ENCODE measurements around the gene RGPD3. TPM values are rescaled to one million over a fixed set of nuclear protein-coding genes. Genes with fewer than 3 reads are reported as not detected.
"Not testable (repeated sequence)": the region's sequence is repeated elsewhere in the genome, so short reads cannot be mapped to it uniquely, and the experiment has no call there.

Gene RGPD3
- 0.08 TPM for polyA plus RNA-seq (ENCODE audit: insufficient read length)

DNA sequence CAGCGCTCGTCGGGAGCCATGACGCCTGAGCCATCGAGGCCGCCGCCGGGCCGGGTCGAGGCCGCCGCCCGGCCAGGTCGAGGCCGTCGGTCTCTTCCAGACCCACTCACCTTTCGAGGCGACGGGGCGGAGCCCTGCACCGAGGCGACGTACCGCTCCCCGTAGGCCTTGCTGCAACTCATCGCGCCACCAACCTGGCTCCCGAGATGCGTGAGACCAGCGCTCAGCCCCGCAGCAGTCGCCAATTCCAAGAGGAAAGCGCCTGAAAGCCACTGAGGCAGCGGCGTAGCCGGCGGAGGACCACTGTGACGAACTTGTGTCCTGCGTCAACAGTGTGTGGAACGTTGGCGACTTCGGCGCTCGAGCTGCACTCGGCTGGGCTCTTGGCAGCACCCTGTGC is at the start of gene RGPD3:
RGPD3 (minus strand) TSS at position 307 of the 400 bp plus-strand sequence; CDS start at position 182, 125 bp downstream.
- DNase-seq (ENCODE audit: low read depth) = not testable (repeated sequence)

- no peak for DNase-seq (ENCODE audit: low read depth)
Observed at GRCh38 chr2:106517329-106517728, 49.1 kb upstream of the RGPD3 start.

- no peak for DNase-seq (ENCODE audit: low read depth)
Observed at GRCh38 chr2:106516864-106517263, 48.7 kb upstream of the RGPD3 start.

GRCh38 chr2:106516436-106516835 is 48.2 kb upstream of the RGPD3 start:
- no peak for DNase-seq (ENCODE audit: low read depth)

DNA sequence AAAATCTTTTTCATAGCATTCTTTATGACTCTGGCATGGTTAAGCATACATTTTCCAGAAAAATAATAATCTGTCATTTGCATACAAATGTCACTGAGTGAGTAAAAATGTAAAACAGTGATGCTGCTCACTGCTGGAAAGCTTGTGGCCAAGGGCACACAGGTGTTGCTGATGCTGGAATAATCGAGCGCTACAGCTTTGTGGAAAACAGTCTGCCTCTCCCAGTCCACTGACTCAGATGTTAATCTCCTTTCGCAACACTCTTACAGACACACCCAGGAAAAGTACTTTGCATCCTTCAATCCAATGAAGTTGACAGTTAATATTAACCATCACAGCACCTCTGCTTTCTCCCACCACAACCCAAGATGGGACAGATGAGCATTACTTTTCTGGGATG is 46.6 kb upstream of the RGPD3 start:
- not testable (repeated sequence) for DNase-seq (ENCODE audit: low read depth)

GRCh38 chr2:106513391-106513790 is 45.2 kb upstream of the RGPD3 start:
- not testable (repeated sequence) for DNase-seq (ENCODE audit: low read depth)

- not testable (repeated sequence) for DNase-seq (ENCODE audit: low read depth)
Observed at GRCh38 chr2:106511934-106512333, 43.7 kb upstream of the RGPD3 start.

DNA sequence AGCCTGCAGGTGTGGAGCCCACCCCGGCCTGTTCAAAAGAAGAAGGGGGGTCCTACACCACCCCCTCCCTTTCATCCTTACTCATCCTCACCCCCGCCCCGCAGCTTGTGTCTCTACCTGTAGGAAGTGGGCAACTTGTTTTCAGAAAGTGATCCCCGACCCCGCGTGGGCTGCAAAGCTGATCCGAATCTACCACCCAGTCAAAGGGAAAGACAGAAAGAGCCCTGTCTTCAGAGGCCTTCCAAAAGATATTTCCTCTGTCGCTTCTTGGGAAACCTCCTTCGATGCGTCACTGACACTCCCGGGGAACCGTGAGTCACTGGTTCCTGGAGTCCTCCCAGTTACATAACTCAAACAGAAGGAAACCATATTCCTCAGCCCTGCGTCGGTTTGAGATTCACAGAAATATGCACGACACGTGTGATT is 43.3 kb upstream of the RGPD3 start:
- DNase-seq (ENCODE audit: low read depth) = peak; percentile 44

GRCh38 chr2:106510791-106511190 is 42.6 kb upstream of the RGPD3 start:
- not testable (repeated sequence) for DNase-seq (ENCODE audit: low read depth)

DNA sequence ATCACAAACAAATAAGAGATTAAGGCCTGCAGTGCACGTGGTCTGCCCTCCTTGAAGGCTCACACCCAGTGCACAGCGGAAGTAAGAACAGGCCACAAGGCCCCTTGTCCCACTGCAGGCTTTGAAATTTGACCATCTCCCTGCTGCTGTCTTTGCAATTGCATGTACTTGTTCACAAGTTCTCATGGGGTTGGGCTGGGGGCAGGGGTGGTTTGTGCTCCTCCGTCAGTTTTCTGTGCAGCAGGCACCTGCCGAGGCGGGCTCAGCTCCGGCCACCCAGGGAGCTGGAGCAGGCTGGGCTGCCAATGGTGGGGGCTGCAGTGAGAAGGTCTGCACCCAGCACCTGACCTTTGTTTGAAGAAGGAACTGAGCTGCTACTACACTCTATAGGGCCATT is 41.2 kb upstream of the RGPD3 start:
- DNase-seq (ENCODE audit: low read depth) = not testable (repeated sequence)

DNA sequence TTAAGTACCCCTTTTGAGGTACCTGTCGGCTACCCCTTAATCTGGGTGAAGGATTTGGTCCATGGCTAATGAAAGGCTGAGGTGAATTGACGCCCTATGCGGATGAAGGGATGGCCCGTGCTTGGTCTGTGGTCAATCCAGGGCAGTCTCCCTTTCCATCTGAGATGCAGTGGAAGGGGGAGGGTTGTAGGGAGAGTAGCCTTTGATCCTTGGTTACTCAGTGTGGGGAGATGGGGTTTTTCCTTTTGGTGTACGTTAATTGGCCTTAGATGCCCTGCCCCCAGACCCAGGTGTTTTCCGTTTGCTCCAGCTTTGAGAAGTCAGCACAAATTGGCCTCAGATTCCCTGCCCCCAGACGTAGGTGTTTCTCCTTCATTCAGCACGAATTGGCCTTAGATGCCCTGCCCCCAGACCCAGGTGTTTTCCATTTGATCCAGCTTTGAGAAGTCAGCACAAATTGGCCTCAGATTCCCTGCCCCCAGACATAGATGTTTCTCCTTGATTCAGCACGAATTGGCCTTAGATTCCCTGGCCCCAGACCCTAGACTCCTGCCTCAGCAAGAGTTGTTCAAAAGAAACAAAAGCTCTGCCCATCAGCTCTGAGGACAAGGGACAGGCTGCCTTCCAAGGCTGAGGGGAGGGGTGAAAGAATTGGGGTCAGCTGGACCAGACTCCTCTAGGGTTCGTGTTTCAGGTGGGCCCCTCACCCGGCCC is 40.6 kb upstream of the RGPD3 start:
- DNase-seq (ENCODE audit: low read depth) = not testable (repeated sequence)

DNA sequence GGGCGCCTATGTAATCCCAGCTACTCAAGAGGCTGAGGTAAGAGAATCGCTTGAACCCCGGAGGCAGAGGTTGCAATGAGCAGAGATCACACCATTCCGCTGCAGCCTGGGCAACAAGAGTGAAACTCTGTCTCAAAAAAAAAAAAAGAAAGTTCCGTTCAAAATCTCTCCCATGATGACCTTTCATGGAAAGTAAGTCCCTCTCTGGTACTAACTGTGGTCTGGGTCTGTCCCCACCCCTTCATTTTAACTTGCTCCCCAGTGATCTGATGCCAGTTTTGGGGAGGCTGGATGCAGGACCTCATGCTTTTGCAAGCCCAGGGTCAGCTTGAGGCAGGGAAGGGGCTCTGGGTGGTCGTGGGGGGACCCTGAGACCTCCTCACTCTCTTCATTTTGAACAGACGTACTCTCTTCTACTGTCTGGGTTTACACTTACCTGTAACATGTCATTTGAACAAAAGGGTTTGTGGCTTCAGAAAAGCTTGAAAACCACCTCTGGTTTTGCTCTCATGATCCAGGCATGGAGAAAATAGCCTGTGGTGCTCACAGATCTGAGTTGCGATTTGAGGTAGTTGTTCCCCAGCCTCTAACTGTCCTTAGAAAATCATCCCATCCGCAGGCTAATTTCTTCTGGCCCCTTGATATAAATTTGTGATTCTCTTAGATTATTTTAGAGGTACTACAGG is 37.9 kb upstream of the RGPD3 start:
- DNase-seq (ENCODE audit: low read depth) = not testable (repeated sequence)

- not testable (repeated sequence) for DNase-seq (ENCODE audit: low read depth)
Observed at GRCh38 chr2:106504787-106505186, 36.6 kb upstream of the RGPD3 start.

DNA sequence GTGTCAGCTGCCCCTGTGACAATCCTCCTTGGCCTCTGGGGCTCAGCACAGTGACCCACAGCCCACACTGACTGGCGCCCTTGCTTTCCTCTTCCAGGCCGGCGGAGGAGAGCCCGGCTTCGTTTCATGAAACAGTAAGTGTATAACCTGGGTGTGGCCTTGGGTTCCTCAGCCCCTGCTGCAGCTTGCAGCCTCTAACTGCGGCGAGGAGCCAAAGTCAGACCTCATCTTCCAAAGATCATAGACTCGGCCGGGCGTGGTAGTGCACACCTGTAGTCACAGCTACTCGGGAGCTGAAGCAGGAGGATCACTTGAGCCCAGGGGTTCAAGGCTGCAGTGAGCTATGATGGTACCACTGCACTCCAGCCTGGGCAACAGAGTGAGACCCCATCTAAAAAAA is 36.0 kb upstream of the RGPD3 start:
- DNase-seq (ENCODE audit: low read depth) = not testable (repeated sequence)

DNA sequence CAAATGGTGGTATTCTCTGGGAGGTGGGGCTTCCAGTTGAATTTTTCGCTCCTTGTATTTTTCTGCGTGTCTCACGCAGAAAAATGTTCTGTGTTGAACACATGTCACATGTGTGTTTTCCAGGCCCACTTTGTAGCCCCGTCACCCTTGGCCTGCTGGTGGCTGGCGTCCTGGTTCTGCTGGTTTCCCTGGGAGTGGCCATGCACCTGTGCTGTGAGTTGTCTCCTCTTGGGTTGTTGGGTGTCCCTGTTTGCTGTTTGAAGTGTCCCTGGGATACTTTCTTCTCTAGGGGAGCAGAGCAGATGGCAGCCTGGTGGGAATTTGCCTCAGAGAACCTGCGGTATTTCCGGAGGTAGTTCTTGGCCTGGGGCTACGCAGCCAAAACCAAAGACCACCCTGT is 34.1 kb upstream of the RGPD3 start:
- not testable (repeated sequence) for DNase-seq (ENCODE audit: low read depth)

DNA sequence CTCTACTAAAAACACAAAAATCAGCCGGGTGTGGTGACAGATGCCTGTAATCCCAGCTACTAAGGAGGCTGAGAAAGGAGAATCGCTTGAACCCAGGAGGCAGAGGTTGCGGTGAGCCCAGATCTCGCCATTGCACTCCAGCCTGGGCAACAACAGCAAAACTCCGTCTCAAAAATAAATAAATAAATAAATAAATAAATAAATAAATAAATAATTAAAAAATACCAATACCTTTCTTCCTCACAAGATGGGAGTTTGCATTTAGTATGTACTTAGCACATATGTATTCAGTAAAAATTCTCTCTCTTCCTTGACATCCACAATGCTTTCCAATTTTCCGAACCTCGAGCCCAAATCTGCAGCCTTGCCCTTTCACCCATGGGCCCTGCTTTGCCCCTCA is 32.1 kb upstream of the RGPD3 start:
- not testable (repeated sequence) for DNase-seq (ENCODE audit: low read depth)

DNA sequence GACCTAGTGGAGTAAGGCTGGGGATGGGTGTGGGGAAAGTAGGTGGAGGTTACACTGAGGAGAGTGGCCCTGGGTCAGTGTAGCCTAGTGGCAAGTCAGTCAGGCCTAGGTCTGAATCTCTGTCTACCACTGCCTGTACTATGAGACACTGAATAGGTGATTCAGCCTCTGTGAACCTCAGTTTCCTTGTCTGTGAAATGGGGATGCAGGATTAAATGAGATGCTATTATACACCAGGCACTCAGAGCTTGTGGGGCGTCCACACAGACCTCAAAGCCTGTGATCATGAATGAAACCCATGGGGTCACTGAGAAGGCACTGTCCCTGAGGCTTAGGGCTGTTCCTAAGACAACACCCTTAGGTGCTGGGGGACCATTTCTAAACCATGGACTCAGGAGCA is 30.3 kb upstream of the RGPD3 start:
- not testable (repeated sequence) for DNase-seq (ENCODE audit: low read depth)

- peak; percentile 0 for DNase-seq (ENCODE audit: low read depth)
Observed at GRCh38 chr2:106492913-106493312, 24.7 kb upstream of the RGPD3 start.

DNA sequence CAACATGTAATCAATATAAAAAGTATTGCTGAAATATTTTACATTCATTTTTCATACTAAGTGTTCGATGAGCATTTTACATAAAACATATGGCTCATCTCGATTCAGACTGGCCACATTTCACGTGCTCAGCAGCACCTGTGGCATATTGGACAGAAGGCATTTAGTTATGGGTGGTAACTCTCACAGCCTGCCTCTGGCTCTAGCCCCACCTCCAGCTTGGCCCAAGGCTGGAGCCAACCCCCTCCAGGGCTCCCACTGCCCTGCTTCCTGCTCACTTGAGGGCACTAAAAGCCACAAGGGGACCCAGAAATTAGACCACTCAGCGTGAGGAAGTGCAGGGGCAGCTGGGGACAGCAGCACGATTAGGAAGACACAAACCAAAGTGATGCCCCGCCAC is 24.2 kb upstream of the RGPD3 start:
- DNase-seq (ENCODE audit: low read depth) = not testable (repeated sequence)

- not testable (repeated sequence) for DNase-seq (ENCODE audit: low read depth)
Observed at GRCh38 chr2:106489701-106490100, 21.5 kb upstream of the RGPD3 start.

DNA sequence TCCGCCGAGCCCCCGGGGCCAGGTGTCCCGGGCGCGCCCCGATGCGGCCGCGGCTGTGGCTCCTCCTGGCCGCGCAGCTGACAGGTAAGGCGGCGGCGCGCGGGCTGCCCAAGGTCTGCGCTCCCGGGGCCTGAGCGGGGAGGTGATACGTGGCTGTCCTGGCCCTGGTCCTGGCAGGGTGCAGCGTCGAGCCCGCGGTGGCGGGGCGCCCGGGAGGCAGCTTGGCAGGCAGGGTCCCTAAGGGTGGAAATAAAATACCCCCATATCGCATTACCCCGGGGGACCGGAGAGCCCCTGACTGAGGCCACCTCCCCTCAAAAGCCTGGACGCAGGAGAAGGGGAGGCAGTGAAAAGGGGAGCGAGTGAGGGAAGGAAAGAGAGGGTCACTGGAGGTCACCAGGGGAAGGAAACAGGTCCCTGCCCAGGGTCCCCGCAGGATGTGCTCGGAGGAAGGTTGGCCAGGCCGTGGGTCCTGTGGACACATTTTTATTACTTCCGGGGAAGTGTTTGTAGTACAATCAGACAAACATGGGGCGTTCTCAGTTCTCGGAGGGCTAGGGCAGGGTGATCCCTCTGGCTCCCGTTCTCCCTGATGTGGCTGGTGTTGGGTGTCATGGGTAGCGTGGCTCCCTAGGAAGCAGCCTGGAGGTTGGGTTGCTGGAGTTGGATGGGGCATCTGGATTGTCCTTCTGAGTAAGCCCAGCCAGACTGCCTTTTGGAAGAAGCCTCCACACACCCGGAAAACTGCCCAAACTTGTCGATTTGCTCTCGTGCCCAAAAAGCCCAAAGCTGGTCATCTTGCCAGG is 19.4 kb upstream of the RGPD3 start:
- not testable (repeated sequence) for DNase-seq (ENCODE audit: low read depth)
